ENCODE results near the gene EBF3.

The EBF3 gene

DNA sequence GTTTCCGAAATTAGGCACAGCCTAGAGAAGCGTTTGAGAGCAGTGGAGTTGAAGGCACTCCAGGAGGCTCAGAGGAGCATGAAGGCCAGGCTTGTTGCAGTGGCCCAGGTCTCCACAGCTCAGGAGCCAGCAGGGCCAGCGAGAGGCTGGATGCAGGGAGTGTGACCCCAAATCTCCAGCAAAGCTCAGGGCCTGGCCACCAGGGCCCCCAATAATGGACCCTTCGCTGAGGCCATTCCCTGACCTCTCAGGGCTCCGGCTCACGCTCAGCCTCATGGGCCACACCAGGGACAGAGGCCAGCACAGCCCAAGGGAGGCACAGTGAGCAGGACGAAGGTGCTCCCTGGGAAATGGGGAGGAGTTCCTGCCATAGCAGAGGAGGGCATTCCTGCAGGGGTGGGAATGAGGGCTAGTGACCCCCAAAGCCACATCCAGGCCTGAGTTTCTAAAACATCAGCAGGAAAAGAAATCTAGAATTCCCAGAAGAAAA, 47.5 kb downstream of the EBF3 start:
- H3K27me3 ChIP-seq (ENCODE audit: insufficient read depth, insufficient read length) = no peaks in the 10 kb centered on the region
- no peak for TF ChIP-seq YY1 (IDR thresholded peaks at IDR 0.05; ENCODE audit: insufficient read depth, insufficient read length)
- no peak for TF ChIP-seq ZNF274 (IDR thresholded peaks at IDR 0.05; ENCODE audit: low read depth, low read length)

DNA sequence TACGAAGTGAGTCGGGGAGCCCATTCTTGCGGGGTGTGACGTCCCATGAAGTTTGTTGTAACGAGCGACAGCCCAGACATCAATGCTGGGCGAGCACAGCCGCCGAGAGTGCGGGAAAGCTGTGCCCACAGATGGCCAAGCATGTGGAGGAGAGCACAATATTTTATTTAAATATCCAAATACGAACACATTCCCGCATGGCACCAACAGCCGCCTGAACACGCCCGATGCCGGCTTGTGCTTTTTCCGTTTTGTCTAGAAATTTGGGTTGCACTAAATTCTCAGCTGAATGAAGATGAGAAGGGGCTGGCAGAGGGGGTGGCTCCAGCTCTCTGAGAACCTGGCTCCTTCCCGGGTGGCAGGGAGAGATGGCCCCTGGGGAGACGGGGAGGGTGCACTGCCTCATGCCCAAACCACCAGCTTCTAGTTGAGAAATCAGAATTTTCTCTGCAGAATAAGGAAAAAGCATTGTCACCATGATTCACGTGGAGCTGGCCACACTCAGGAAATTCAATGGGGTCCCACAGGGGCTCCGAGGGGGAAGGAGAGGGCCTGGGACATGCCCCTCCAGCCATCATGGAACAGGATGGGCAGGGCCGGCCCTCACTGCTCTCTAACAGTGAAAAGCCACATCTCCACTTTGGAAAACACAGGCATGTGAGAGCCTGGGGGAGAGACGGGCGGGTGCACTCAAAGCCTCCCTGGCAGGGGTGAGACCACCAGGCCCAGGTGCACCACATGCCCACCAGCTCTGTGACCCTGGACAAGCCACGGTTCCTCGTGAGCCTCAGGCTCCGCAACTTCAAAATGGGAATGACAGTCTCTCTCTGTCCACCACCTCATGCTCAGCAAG, 48.3 kb downstream of the EBF3 start:
- H3K9ac ChIP-seq (ENCODE audit: insufficient read length, low read depth) = no peak overlapping the region
- H3K4me1 ChIP-seq (ENCODE audit: insufficient read depth, insufficient read length) = no peaks in the 10 kb centered on the region
- no peaks in the 10 kb centered on the region for H3K9me3 ChIP-seq (ENCODE audit: insufficient read depth, low read length)
- DNase-seq (ENCODE audit: low read depth, low spot score) = no peak
- H3K36me3 ChIP-seq (ENCODE audit: insufficient read depth, insufficient read length, low read length) = no peaks in the 10 kb centered on the region
- H3K4me3 ChIP-seq (ENCODE audit: insufficient read length, low read depth) = no peak overlapping the region
- no peak for TF ChIP-seq ZNF274 (IDR thresholded peaks at IDR 0.05; ENCODE audit: low read depth, low read length)
- no peak for TF ChIP-seq YY1 (IDR thresholded peaks at IDR 0.05; ENCODE audit: insufficient read depth, insufficient read length)
- TF ChIP-seq SUZ12 (IDR thresholded peaks at IDR 0.05; ENCODE audit: extremely low read depth, insufficient read depth, insufficient read length) = no peak
- no peaks in the 10 kb centered on the region for H3K27me3 ChIP-seq (ENCODE audit: insufficient read depth, insufficient read length)

More for the DNA sequence above, 47.5 kb downstream of the EBF3 start:
- Histone ChIP-seq H3K36me3 (ENCODE audit: insufficient read depth, insufficient read length, low read length) (no peaks in the 10 kb centered on the region), H3K9me3 (ENCODE audit: insufficient read depth, low read length) (no peaks in the 10 kb centered on the region), H3K4me3 (ENCODE audit: insufficient read length, low read depth) (no peak overlapping the region), H3K4me1 (ENCODE audit: insufficient read depth, insufficient read length) (no peaks in the 10 kb centered on the region), H3K9ac (ENCODE audit: insufficient read length, low read depth) (no peak overlapping the region)
- no peak for DNase-seq (ENCODE audit: low read depth, low spot score)

GRCh38 chr10:129914960-129915359, 49.1 kb downstream of the EBF3 start:
- Histone ChIP-seq H3K9ac (ENCODE audit: insufficient read length, low read depth) (no peak overlapping the region), H3K4me1 (ENCODE audit: insufficient read depth, insufficient read length) (no peaks in the 10 kb centered on the region), H3K36me3 (ENCODE audit: insufficient read depth, insufficient read length, low read length) (no peaks in the 10 kb centered on the region), H3K27me3 (ENCODE audit: insufficient read depth, insufficient read length) (no peaks in the 10 kb centered on the region), H3K4me3 (ENCODE audit: insufficient read length, low read depth) (no peak overlapping the region), H3K9me3 (ENCODE audit: insufficient read depth, low read length) (no peaks in the 10 kb centered on the region)
- TF ChIP-seq SUZ12 (IDR thresholded peaks at IDR 0.05; ENCODE audit: extremely low read depth, insufficient read depth, insufficient read length) = no peak
- no peak for TF ChIP-seq ZNF274 (IDR thresholded peaks at IDR 0.05; ENCODE audit: low read depth, low read length)
- no peak for TF ChIP-seq YY1 (IDR thresholded peaks at IDR 0.05; ENCODE audit: insufficient read depth, insufficient read length)
- DNase-seq (ENCODE audit: low read depth, low spot score) = no peak

GRCh38 chr10:129914153-129914855, 49.8 kb downstream of the EBF3 start:
- H3K4me1 ChIP-seq (ENCODE audit: insufficient read depth, insufficient read length) = no peaks in the 10 kb centered on the region
- H3K36me3 ChIP-seq (ENCODE audit: insufficient read depth, insufficient read length, low read length) = no peaks in the 10 kb centered on the region
- H3K27me3 ChIP-seq (ENCODE audit: insufficient read depth, insufficient read length) = no peaks in the 10 kb centered on the region
- H3K9me3 ChIP-seq (ENCODE audit: insufficient read depth, low read length) = no peaks in the 10 kb centered on the region
- TF ChIP-seq YY1 (IDR thresholded peaks at IDR 0.05; ENCODE audit: insufficient read depth, insufficient read length) = no peak
- no peak for TF ChIP-seq SUZ12 (IDR thresholded peaks at IDR 0.05; ENCODE audit: extremely low read depth, insufficient read depth, insufficient read length)
- TF ChIP-seq ZNF274 (IDR thresholded peaks at IDR 0.05; ENCODE audit: low read depth, low read length) = no peak
- no peak overlapping the region for H3K4me3 ChIP-seq (ENCODE audit: insufficient read length, low read depth)
- DNase-seq (ENCODE audit: low read depth, low spot score) = no peak
- H3K9ac ChIP-seq (ENCODE audit: insufficient read length, low read depth) = no peak overlapping the region

GRCh38 chr10:129912986-129913695, 50.9 kb downstream of the EBF3 start:
- Histone ChIP-seq H3K9ac (ENCODE audit: insufficient read length, low read depth) (no peak overlapping the region), H3K27me3 (ENCODE audit: insufficient read depth, insufficient read length) (no peaks in the 10 kb centered on the region), H3K9me3 (ENCODE audit: insufficient read depth, low read length) (no peaks in the 10 kb centered on the region), H3K4me3 (ENCODE audit: insufficient read length, low read depth) (no peak overlapping the region), H3K4me1 (ENCODE audit: insufficient read depth, insufficient read length) (no peaks in the 10 kb centered on the region), H3K36me3 (ENCODE audit: insufficient read depth, insufficient read length, low read length) (no peaks in the 10 kb centered on the region)
- no peak for DNase-seq (ENCODE audit: low read depth, low spot score)
- TF ChIP-seq SUZ12 (IDR thresholded peaks at IDR 0.05; ENCODE audit: extremely low read depth, insufficient read depth, insufficient read length) = no peak
- no peak for TF ChIP-seq ZNF274 (IDR thresholded peaks at IDR 0.05; ENCODE audit: low read depth, low read length)
- no peak for TF ChIP-seq YY1 (IDR thresholded peaks at IDR 0.05; ENCODE audit: insufficient read depth, insufficient read length)

- Histone ChIP-seq H3K4me1 (ENCODE audit: insufficient read depth, insufficient read length) (no peaks in the 10 kb centered on the region), H3K9me3 (ENCODE audit: insufficient read depth, low read length) (no peaks in the 10 kb centered on the region), H3K4me3 (ENCODE audit: insufficient read length, low read depth) (no peak overlapping the region), H3K36me3 (ENCODE audit: insufficient read depth, insufficient read length, low read length) (no peaks in the 10 kb centered on the region), H3K9ac (ENCODE audit: insufficient read length, low read depth) (no peak overlapping the region), H3K27me3 (ENCODE audit: insufficient read depth, insufficient read length) (no peaks in the 10 kb centered on the region)
- TF ChIP-seq YY1 (IDR thresholded peaks at IDR 0.05; ENCODE audit: insufficient read depth, insufficient read length) = no peak
- TF ChIP-seq SUZ12 (IDR thresholded peaks at IDR 0.05; ENCODE audit: extremely low read depth, insufficient read depth, insufficient read length) = no peak
- TF ChIP-seq ZNF274 (IDR thresholded peaks at IDR 0.05; ENCODE audit: low read depth, low read length) = no peak
- DNase-seq (ENCODE audit: low read depth, low spot score) = no peak
Observed at GRCh38 chr10:129912166-129912917, 51.7 kb downstream of the EBF3 start.
